Prostate gland (tissue), 2 donors: ENCODE measurements around the gene CDV3.

Experiments used
- CTCF ChIP-seq, 4 experiments: fragments of 200-600 bp in 2 of 4; fragments of 450-650 bp in 2 of 4; sonication (generic) in 2 of 4; IDR thresholded peaks; 1 replicate in 3 of 4; 2 replicates in 1 of 4; pipeline ENCODE4 v1.5.1; 2016 to 2019; ENCODE audit warnings: antibody characterized with exemption in 4 of 4, mild to moderate bottlenecking in 2 of 4, moderate library complexity in 2 of 4
- POLR2A ChIP-seq: fragments of 450-650 bp; IDR thresholded peaks from one replicate; pipeline ENCODE4 v1.6.1; 2016; ENCODE audit warnings: antibody characterized with exemption, mild to moderate bottlenecking
- POLR2AphosphoS5 ChIP-seq: sonication (generic); formaldehyde crosslinking; IDR thresholded peaks from one replicate; pipeline ENCODE4 v1.6.1; 2017; ENCODE audit warnings: antibody characterized with exemption

GRCh38 chr3:133525435-133525834, 48.1 kb upstream of the CDV3 start:
- TF ChIP-seq POLR2A = no peak
- no peak for TF ChIP-seq POLR2AphosphoS5
- TF ChIP-seq CTCF (IDR thresholded peaks at IDR 0.05) = no peak
